GM21515 (cell line): Measurements from ENCODE around the gene RUNX3.

Experiments used
- ATAC-seq: cut with Tn5 transposase; IDR thresholded peaks from one replicate; pipeline ENCODE4 v1.9.1; 2021; ENCODE audit not compliant: unreplicated experiment

RUNX3 gene

DNA sequence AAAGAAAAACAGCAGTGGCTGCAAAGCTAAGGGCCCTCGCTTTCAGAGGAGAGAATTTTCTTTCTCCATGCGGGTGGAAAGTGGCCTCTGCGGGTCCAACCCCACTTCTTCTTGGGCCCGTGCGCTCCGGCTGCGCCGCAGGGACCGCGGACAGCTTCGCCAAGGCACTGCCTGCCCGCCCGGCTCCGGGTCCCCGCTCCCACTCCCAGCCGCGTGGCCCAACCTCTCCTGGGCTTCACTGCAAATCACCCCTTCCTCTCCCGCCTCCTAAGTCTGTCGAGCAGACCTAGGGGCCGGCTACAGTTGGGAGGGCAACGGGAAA lies 1.0 kb upstream of the RUNX3 start:
- no peak for ATAC-seq

DNA sequence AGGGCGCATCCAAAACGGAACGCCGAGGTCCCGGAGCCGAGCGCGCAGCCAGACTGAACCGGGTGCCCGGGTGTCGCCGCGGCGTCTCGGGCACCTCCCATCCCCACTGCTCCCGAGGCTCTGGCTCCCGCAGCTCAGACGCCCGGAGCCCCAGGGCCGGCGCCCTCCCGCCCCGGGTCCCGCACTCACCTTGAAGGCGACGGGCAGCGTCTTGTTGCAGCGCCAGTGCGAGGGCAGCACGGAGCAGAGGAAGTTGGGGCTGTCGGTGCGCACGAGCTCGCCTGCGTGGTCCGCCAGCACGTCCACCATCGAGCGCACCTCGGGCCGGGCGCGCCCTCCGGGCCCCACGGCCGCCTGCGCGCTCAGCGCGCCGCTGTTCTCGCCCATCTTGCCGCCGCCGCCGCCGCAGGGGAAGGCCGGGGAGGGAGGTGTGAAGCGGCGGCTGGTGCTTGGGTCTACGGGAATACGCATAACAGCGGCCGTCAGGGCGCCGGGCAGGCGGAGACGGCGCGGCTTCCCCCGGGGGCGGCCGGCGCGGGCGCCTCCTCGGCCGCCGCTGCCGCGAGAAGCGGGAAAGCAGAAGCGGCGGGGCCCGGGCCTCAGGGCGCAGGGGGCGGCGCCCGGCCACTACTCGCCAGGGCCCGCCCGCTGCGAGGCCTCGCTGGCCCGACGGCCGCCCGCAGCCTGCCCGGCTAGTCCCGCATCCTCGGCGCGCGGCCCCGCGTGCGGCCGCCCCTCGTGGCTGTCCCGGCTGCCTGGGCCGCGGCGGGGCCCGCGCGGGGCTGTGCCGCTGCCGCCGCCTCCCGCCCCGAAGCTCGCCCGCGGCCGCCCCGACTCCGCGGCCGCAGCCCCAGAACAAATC lies 447 bp downstream of the RUNX3 start:
- ATAC-seq: peak; percentile 13

DNA sequence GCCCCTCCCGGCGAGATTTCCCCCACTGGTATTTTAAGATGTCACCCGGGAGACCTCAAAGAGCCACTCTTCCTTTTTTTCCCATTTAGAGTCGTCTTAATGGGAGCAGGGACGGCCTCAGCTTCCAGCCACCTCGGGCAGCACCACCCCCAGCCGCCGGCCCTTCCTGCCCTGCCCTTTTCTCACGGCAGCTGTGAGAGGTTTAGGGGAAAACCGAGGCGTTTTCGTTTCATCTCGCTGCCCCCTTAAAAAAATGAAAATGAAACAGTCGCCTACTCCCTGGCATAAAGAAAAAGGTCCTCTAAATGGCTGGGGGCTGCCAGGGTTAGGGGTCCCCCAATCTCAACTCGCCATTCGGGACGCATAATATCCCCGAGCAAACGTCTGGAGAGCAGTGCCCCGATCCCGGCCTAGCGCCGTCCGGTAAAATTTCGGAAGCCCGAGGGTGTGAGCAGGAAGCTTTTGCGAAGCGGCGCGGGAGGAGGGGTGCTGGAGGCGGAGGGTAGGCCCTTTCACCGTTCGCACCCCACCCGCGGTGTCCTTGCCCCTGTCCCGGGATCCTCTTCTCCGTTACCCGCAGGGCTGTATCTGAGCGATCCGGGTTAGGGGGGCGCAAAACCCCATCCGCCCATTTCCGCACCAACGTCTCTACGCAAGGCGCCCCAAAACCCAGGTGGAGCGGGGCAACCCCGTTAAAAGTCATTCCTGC lies 1.2 kb downstream of the RUNX3 start:
- ATAC-seq: no peak

DNA sequence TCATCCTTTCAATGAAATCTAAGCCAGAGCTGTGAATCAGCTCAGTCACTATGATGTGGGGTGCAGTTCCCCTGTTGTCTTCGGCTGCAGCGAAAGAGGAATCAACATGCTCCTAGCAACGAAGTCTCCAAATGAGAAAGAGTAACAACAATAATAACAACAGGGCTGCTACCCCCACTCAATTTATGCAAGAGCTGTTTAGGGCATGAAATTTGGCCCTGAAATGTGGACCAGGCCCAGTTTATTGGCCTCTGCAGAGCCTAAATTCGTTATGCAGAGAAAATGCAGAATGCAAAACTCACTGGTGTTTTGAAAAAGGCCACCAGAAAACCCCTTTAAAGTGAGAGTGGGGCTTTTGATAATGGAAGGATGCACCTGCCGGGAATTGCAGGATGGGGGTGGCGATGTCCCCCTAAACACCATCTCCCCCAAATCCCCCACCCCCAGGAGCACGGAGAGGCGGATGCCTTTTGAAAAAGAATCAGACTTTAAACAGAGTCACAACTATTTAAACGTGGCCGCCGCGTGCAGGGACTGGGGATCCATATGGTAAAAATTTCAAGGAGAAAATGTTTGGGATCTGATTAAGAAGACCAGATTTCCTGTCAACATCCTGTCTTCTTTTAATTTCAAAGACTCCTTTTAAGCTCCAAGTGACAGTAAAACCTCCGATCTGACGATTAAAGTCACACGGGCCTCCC lies 1.9 kb downstream of the RUNX3 start:
- no peak for ATAC-seq

DNA sequence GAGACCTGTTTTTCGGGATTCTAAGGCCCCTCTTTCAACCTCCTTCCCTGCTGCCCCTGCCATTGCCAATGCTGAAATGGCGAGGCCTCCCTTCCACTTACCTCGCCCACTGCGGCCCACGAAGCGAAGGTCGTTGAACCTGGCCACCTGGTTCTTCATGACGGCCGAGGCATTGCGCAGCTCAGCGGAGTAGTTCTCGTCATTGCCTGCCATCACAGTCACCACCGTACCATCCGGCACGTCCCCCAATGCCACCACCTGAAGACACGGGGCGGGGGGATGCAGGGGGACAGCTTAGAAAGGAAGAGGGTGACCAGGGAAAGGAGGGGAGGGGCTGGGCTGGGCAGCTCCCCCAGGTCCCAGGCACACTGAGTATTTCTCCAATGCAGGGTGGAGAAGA lies 2.6 kb downstream of the RUNX3 start:
- ATAC-seq: no peak

DNA sequence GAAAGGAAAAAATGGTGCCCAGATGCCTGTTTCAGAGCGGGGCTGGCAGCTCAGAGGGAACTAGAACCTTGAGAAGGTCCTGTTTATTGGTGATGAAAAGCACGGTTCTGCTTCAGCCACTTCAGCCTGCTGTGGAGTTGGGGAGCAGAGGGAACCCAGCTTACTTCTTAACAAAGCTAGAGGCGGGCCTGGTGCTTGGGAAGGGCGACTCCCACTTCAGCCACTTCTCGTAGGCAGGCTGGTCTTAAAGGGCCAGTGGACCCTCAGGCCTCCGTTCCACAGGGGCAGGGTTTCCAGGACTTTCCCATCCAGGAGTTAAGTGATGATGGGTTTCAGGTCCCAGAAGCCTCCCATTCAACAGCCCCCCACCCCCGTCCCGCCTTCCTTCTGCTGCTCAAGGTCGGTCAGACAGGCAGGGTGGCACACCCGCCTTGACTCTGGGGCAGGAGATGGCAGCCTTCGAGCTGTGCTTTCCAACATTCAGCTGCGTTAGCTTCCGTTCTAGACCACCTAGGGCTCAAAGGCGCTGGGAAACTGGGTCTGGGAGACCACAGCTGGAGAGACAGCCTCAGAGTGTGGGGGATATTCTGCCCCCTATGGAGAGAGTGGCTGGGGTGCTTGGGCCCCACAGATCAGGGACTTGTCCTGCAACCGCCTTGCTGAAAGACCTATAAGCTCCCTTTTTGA lies 3.4 kb downstream of the RUNX3 start:
- no peak for ATAC-seq

DNA sequence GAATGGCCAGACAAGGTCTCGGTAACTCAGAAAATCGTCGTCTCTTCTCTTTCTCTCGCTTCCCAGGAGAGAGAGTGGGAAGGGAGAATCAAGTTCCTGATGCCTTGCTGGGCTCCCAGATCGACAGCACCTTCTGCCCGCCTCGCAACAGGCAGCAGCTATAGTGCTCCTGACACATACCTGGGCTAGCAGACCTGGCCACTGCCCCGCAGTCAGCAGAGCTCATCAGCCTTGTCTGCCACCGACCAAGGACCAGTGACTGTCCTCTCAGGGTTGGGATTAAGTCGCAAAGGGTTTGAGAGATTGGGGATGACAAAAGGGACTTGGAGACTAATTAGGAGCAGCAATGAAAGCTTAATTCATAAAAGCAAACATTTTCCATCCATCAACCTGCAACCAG lies 4.1 kb downstream of the RUNX3 start:
- no peak for ATAC-seq

DNA sequence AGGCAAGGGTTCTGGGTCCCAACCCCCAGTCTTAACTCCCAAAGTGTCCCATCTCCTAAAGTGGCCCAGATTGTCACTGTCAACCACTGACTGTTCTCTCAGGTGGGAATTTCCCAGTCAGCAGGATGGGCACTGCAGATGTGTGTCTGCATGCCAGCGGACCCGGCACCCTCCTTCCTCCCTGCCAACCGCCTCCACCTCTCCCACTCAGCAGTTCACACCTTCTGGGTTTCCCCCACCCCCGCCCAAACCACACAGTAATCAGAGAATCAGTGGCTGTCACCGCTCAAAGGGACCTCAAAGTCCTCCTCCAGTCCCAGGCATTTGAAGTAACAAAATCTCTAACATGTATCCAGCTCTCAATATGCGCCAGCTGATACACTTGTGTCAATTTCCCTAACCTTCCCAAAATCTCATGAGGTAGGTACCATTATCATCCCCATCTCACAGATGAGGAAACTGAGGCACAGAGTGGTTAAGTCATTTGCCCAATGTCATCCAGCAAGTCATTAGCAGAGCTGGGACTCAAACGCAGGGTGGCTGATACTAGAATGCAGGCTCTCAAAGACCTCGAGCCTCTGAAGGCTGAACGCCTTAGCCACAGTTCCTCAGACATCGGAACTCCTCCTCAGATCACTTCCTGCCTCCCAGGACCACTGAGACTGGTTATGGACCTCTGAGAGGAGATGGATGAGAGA lies 4.8 kb downstream of the RUNX3 start:
- no peak for ATAC-seq

DNA sequence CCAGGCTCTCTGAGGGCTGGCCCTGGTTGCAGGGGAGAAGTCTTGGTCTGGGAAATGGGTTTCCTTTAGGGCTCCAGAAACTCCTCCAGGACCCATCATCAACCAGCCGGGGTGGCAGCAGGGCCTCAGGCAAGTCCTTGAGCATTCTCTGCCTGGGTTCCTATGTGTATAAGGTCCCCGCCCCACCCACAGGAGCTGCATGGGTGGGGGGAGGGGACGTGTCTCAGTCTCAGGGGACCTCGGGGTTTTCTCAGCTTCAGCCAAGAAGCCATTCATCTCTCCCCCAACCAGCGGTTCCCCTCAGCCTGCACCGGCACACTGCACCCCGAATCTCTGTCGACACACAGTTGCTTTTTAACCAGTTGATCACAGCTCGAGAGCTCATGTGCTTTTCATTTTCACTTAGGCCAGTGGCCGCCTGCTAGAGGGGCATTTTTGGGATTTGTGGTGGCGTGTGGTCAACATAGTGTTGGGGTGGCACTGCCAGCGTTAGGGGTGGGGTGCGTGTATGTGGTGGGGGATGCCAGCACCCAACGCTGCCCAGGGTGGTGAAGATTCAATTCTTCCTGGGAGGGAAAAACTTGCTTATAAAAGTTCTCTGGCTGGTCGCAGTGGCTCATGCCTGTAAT lies 6.5 kb downstream of the RUNX3 start:
- no peak for ATAC-seq

DNA sequence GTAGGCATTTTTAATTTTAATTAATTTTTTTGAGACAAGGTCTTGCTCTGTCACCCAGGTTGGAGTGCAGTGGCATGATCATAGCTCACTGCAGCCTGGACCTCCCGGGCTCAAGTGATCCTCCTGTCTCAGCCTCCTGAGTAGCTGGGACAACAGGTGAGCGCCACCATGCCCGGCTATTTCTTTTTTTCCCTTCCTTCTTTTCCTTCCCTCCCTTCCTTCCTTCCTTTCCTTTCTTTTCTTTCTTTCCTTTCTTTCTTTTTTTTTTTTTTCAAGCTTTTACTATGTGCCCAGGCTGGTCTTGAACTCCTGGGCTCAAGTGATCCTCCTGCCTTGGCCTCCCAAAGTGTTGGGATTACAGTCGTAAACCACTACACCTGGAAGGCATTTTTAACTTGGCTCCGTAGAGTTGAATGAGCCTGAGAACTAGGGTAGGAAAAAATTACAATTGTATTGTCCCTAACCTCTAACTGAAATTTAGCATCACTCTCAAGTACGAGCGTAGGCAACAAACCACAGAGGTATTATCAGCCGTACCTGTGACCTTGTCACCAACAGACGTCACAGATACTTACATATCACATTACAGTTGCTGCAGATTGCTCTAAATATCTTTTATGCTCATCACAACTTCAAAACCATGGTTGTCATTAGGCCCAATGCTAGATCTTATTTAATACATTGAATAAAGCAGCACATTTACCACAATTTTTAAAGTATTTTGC lies 8.0 kb downstream of the RUNX3 start:
- no peak for ATAC-seq

DNA sequence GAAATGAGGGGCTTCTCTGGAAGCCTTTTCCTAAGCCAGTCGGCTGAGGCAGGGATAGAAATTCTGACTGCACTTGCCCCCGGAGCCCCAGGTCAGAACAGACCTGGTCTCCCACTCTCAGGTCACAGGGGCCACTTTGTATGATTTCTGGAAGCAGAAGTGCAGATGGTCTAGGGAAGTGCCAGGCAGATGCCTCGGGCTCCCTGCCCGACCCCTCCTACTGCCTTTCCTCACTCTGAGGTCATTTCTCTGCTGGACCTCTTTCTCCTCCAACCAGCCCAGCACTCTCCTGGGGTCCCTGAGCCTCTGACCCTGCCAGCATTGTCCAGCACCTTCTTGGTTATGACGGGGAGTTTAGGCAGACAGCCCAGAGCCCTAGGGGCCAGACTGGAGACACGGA lies 8.7 kb downstream of the RUNX3 start:
- no peak for ATAC-seq

DNA sequence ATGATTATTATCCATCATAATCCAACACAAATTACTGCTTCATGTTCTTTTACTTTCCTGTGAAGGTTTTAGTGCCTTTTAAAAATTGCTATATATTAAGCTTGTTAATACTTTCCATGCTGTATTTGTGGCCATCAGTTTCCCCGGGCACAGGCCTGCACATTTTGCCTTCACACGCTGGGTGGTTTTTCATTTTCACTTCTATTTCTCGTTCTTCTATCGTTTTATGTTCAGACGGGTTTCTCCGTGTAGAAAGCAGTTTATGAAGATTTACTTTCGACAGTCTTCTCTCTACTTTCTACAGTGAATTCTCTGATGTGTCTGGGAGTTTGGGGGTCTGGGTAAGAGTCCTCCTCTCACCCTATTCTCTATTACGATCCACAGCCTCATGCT lies 9.5 kb downstream of the RUNX3 start:
- ATAC-seq: no peak

DNA sequence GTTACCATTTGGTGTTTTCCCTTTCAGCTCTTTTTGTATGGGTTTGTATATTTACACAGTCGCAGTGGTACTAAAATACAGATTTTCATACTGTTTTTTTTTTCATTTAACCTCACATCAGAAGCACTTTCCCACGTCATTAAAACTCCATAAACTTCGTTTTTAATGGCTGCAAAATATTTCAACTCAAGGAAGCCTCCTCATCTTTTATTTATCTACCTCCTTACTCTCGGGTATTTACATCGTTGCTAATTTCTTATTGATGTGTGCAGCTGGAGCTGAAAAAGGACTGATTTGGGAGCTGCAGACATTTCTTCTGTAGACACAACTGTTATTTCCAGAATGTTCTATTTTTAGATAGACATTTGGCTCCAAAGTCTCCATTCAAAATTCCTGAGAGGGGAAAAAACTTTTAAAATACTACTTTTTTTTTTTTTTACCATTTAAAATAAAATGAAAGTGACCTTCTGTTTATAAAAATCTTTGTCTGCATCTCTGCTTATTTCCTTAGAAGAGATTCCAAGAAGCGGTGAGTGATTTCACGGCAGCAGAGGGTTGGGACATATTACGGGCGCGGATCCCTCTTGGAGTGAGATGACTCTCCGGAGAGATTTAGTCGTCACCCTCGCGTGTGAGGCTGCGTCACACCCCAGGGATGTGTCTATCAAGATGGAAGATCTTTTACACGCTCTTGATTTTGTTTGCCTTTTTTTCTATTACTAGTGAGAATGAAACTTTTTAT lies 10.1 kb downstream of the RUNX3 start:
- no peak for ATAC-seq

DNA sequence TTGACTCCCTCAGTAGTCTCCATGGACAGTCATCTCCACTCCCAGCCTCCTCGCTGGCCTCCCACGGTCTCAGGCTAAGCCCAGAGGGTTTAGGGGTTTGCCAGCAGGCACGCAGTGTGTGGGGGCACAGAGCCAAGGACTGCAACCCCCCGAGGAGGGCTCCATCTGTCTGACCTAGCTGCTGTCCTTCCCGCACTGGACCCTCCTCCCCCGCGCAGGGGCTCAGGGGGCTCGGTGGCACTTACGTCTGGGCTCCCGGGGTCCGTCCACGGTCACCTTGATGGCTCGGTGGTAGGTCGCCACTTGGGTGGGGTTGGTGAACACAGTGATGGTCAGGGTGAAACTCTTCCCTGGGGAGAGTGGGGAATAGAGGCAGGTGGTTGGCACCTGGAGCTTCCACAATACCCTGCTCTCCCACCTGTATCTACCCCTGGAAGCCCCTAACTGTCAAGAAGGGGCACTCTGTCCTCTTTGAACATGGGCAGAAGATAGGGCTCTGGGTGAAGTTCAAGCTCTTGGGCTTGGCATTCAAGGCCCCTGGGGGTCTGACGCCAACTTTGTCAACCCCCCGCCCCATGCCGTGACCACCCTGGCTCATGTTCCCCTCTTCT lies 11.0 kb downstream of the RUNX3 start:
- ATAC-seq: no peak

DNA sequence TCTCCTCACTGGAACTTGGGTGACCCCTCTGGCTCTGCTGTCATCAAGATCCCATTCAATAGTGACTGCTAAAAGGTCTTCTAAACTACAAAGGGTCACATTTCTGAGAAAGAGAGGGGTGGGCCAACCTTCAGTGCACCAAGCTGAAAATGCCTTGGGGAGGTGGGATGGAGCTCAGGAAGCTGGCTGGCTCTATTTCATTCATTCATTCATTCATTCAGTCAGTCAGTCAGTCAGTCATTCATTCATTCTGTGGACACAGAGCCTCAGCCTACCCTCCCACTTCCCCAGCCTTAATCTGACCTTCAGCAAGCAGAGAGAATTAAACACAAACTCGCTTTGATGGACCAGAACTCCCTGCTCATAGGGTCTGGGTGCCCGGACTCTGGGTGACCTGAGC lies 11.7 kb downstream of the RUNX3 start:
- no peak for ATAC-seq

DNA sequence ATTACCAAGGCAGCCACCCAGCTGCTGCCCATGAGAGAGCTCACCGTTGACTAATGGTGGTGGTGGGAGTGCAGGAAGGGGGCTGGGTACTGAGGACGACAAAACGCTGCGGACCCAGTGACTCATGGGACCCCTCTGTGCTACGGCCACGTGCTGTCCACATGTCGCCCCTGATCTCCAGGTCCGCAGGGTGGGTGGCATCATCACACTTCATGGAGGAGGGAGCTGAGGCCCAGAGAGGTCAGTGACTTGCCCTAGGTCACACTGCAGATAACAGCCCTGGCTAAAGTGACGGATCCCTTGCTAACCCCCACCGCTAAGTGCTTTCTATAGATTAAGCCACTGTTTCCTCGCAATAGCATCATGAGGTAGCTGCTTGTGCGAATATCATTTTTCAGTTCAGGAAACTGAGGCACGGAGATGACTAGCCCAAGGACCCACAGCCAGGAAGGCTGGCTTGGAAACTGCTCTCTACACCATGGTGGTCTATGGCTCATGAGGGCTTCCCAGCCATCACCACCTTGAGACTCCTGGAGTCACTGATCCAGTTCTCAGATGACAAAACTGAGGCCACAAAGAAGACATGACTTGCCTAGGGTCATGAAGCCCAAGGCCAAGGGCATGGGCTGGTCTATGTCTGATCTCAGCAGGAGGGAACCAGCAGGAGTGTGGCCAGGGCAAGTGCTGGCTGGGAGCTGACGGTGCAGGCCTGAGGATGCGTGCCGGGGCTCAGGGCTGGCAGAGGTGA lies 12.6 kb downstream of the RUNX3 start:
- no peak for ATAC-seq

DNA sequence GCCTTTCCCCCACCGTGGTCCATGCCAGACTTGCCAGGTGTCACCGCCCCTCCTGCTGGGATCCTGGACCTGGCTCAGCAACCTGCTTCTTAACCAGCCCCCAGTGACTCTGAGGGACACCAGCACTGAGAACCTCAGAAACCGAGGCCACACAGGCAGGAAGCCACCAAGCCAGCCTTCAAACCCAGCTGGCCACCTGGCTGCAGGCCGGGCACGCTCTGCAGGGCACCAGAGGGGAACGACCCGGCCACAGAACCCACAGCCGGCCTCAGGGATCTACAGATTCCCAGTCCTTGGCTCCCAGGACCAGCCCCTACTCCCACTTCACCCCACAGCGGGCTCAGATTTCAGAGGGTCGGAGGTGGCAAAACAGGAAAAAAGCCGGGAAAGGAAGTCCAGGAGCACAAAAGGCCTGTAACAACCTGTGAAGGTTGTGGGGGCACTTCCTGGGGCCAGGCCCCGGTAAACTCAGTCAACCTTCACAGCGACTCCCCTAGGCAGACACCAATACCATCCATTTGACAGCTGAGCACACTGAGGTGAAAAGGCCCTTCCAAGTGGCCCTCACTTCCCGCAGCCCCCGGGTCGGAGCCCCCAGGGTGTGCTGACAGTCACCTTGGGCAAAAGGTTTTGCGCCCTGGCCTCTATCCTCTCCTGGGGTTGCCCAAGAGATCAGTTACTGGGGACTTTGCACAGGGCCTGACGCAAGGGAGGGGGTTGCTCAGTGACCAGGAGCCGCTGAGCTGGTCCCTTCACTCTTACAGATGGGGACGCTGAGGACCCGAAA lies 14.1 kb downstream of the RUNX3 start:
- no peak for ATAC-seq
